NB4 (cell line): Measurements from ENCODE around the gene ADPRS.

Experiments
- CTCF ChIP-seq: IDR thresholded peaks from one replicate; pipeline ENCODE4 v1.5.1; 2012; ENCODE audit warnings: low read depth, low read length
- MAX ChIP-seq: IDR thresholded peaks from 2 replicates; pipeline ENCODE4 v1.6.1; 2011; ENCODE audit warnings: low read depth, low read length
- POLR2A ChIP-seq: IDR thresholded peaks from 2 replicates; pipeline ENCODE4 v1.6.1; 2011; ENCODE audit warnings: mild to moderate bottlenecking; ENCODE audit not compliant: insufficient read length; ENCODE audit errors: extremely low read depth

- no peak for TF ChIP-seq MAX
- no peak for TF ChIP-seq CTCF
- no peak for TF ChIP-seq POLR2A
These were observed 20.5 kb downstream of the ADPRS start for GRCh38 chr1:36109041-36109679.
